Muscle of leg (tissue), 11 donors: ENCODE data around the gene CBX8. TPM values are rescaled to one million over a fixed set of nuclear protein-coding genes. Genes with fewer than 3 reads are reported as not detected.
"Not testable (repeated sequence)": the region's sequence is repeated elsewhere in the genome, so short reads cannot be mapped to it uniquely, and the experiment has no call there.

Source experiments
- DNase-seq: peaks from one replicate; pipeline ENCODE4 v3.0.0; 2013
- H3K27ac ChIP-seq: one replicate; pipeline ENCODE4 v1.5.1; 2013; ENCODE audit warnings: mild to moderate bottlenecking, low read length, control low read depth
- H3K27me3 ChIP-seq: one replicate; pipeline ENCODE4 v1.6.1; 2013; ENCODE audit warnings: low read length; ENCODE audit not compliant: control insufficient read depth, insufficient read depth
- H3K36me3 ChIP-seq: one replicate; pipeline ENCODE4 v1.6.1; 2013; ENCODE audit warnings: low read length; ENCODE audit not compliant: control insufficient read depth, insufficient read depth
- H3K4me1 ChIP-seq: one replicate; pipeline ENCODE4 v1.6.1; 2013; ENCODE audit warnings: low read length; ENCODE audit not compliant: control insufficient read depth, insufficient read depth
- H3K4me3 ChIP-seq: one replicate; pipeline ENCODE4 v1.5.1; 2013; ENCODE audit warnings: low read length, control low read depth
- H3K9me3 ChIP-seq: replicated peaks from 2 replicates; pipeline ENCODE4 v1.6.1; 2013; ENCODE audit warnings: low read depth, low read length; ENCODE audit not compliant: control insufficient read depth
- WGBS: methylation state at CpG from one replicate; pipeline ENCODE4 v1.1.5; 2013; ENCODE audit warnings: missing lambda C conversion rate; ENCODE audit not compliant: insufficient coverage; 5-methylcytosine and 5-hydroxymethylcytosine counted together
- polyA plus RNA-seq, 8 donors: library from polyadenylated mRNA; unstranded; fragments of 120-200 nt; gene quantifications; one replicate each; pipeline versions ENCODE4 v1.2.1 to v1.2.3, GENCODE V29; 2013; ENCODE audit warnings: inconsistent platforms in 1 of 8, low replicate concordance in 1 of 8; ENCODE audit not compliant: insufficient read length in 8 of 8, insufficient read depth in 1 of 8
- total RNA-seq: library from RNA; stranded (reverse); fragments of 120-200 nt; gene quantifications from one replicate; pipeline ENCODE4 v1.2.4, GENCODE V29; 2013

CBX8 gene
- total and polyA plus RNA-seq, 9 donors = 4.8 to 6.8 (median 5.9) TPM

GRCh38 chr17:79760197-79760906 lies 36.5 kb downstream of the CBX8 start:
- Histone ChIP-seq H3K4me1 (no peaks in the 10 kb centered on the region), H3K4me3 (no peak overlapping the region), H3K9me3 (no peaks in the 10 kb centered on the region), H3K36me3 (no peaks in the 10 kb centered on the region), H3K27me3 (no peaks in the 10 kb centered on the region), H3K27ac (no peak overlapping the region)
- no peak for DNase-seq
- 71% methylated on average over 15 of the region's 21 CpGs for WGBS

- Histone ChIP-seq H3K36me3 (no peaks in the 10 kb centered on the region), H3K4me1 (no peaks in the 10 kb centered on the region), H3K9me3 (no peaks in the 10 kb centered on the region), H3K27ac (no peak overlapping the region), H3K4me3 (no peak overlapping the region), H3K27me3 (peaks cover 4% of the 10 kb centered on the region)
- no peak for DNase-seq
- 90% methylated on average over 2 of the region's 6 CpGs for WGBS
Observed at GRCh38 chr17:79758271-79758670, 38.6 kb downstream of the CBX8 start.

GRCh38 chr17:79757140-79757745 lies 39.6 kb downstream of the CBX8 start:
- 92% methylated on average over 13 of the region's 15 CpGs for WGBS
- no peak overlapping the region for H3K4me3 ChIP-seq
- H3K36me3 ChIP-seq = no peaks in the 10 kb centered on the region
- DNase-seq = no peak
- peaks cover 12% of the 10 kb centered on the region for H3K27me3 ChIP-seq
- H3K4me1 ChIP-seq = no peaks in the 10 kb centered on the region
- H3K9me3 ChIP-seq = no peaks in the 10 kb centered on the region
- H3K27ac ChIP-seq = no peak overlapping the region

GRCh38 chr17:79755591-79755990 lies 41.3 kb downstream of the CBX8 start:
- Histone ChIP-seq H3K36me3 (no peaks in the 10 kb centered on the region), H3K27me3 (peaks cover 24% of the 10 kb centered on the region), H3K4me1 (no peaks in the 10 kb centered on the region), H3K4me3 (no peak overlapping the region), H3K27ac (no peak overlapping the region), H3K9me3 (no peaks in the 10 kb centered on the region)
- no peak for DNase-seq
- 91% methylated on average over 10 of the region's 14 CpGs for WGBS

GRCh38 chr17:79754903-79755302 lies 42.0 kb downstream of the CBX8 start:
- not testable (repeated sequence) for H3K4me3 ChIP-seq
- H3K27me3 ChIP-seq = peaks cover 31% of the 10 kb centered on the region
- 96% methylated on average over 8 of the region's 9 CpGs for WGBS

GRCh38 chr17:79754370-79754769 lies 42.5 kb downstream of the CBX8 start:
- no peak overlapping the region for H3K4me3 ChIP-seq
- peaks cover 35% of the 10 kb centered on the region for H3K27me3 ChIP-seq
- no peaks in the 10 kb centered on the region for H3K9me3 ChIP-seq
- DNase-seq = no peak
- no peak overlapping the region for H3K27ac ChIP-seq
- no peaks in the 10 kb centered on the region for H3K36me3 ChIP-seq
- no peaks in the 10 kb centered on the region for H3K4me1 ChIP-seq
- 64% methylated on average over 10 of the region's 12 CpGs for WGBS

More at GRCh38 chr17:79754903-79755302, 42.0 kb downstream of the CBX8 start:
- H3K4me1 ChIP-seq, H3K9me3 ChIP-seq, DNase-seq, H3K27ac ChIP-seq, H3K36me3 ChIP-seq: not testable (repeated sequence)

GRCh38 chr17:79752175-79752574 lies 44.7 kb downstream of the CBX8 start:
- 63% methylated on average over 7 of the region's 13 CpGs for WGBS

GRCh38 chr17:79750650-79751545 lies 46.0 kb downstream of the CBX8 start:
- Histone ChIP-seq H3K4me1 (peaks cover 11% of the 10 kb centered on the region), H3K36me3 (no peaks in the 10 kb centered on the region), H3K27ac (no peak overlapping the region), H3K27me3 (peaks cover 60% of the 10 kb centered on the region), H3K4me3 (no peak overlapping the region), H3K9me3 (no peaks in the 10 kb centered on the region)
- 60% methylated on average over 1 of the region's 13 CpGs for WGBS
- DNase-seq = no peak

More at GRCh38 chr17:79752175-79752574, 44.7 kb downstream of the CBX8 start:
- H3K27ac ChIP-seq = no peak overlapping the region
- peaks cover 49% of the 10 kb centered on the region for H3K27me3 ChIP-seq
- H3K4me3 ChIP-seq = no peak overlapping the region
- no peaks in the 10 kb centered on the region for H3K9me3 ChIP-seq
- no peak for DNase-seq
- H3K4me1 ChIP-seq = peaks cover 7% of the 10 kb centered on the region
- H3K36me3 ChIP-seq = no peaks in the 10 kb centered on the region

- no CpG with 5 or more reads among the region's 3 CpGs for WGBS
- H3K4me3 ChIP-seq = no peak overlapping the region
- H3K4me1 ChIP-seq = peaks cover 11% of the 10 kb centered on the region
- no peaks in the 10 kb centered on the region for H3K36me3 ChIP-seq
- peaks cover 70% of the 10 kb centered on the region for H3K27me3 ChIP-seq
- H3K9me3 ChIP-seq = no peaks in the 10 kb centered on the region
- no peak overlapping the region for H3K27ac ChIP-seq
- no peak for DNase-seq
Observed at GRCh38 chr17:79749958-79750357, 46.9 kb downstream of the CBX8 start.
